Left ventricle myocardium superior (tissue), 1 donor: ENCODE data around the gene MEA1. TPM values are rescaled to one million over a fixed set of nuclear protein-coding genes. Genes with fewer than 3 reads are reported as not detected.

Experiments used
- ATAC-seq: fragments of 200-7000 bp; cut with Tn5 transposase; one replicate; pipeline ENCODE4 v1.9.1; 2020; ENCODE audit warnings: mild to moderate bottlenecking, moderate library complexity
- DNase-seq: peaks from one replicate; pipeline ENCODE4 v3.0.0-alpha.2; 2020
- intact Hi-C: fragments of 100-400 bp; cut with micrococcal nuclease; formaldehyde crosslinking; loops from one replicate; pipeline ENCODE4 v1.11.0; 2022
- long read RNA-seq: library from polyadenylated mRNA; unstranded; transcript quantifications from one replicate; pipeline ENCODE4 v2.0.0, GENCODE V29; 2021
- total RNA-seq: library from RNA; stranded (reverse); fragmentation: NEBNext Ultra II Directional; extraction: Animal tissue kit (Norgen Biotek cat#: 25700); gene quantifications from one replicate; pipeline ENCODE4 v1.2.1, GENCODE V29; 2021
- donor health status: DM: no; HTN: yes; CAD: no; lungs with severe emphysema.

The MEA1 gene
- total RNA-seq = 28.7 TPM
- long read RNA-seq, transcript MEA1-204 (4 exons, 1,004 nt) = major isoform, 36 of 42 reads
- long read RNA-seq, partial matches to known transcripts = 0 of 42 reads
- long read RNA-seq, other reads (novel, unspliced or antisense) = 0 of 42 reads

- ATAC-seq (peak; percentile 90), DNase-seq (peak; percentile 98)
- intact Hi-C loops = no loop called here
Measured at GRCh38 chr6:43013843-43014433, at the start of gene MEA1, which contains the start of gene KLHDC3. MEA1 (minus strand) TSS chr6:43013946; CDS start chr6:43013813, 133 bp downstream. KLHDC3 (plus strand) TSS chr6:43014249; CDS start chr6:43017193, 2,944 bp downstream.

GRCh38 chr6:43062818-43063217 is 49.1 kb upstream of the MEA1 start:
- intact Hi-C loops = no loop called here
- ATAC-seq (no peak), DNase-seq (no peak)

GRCh38 chr6:43061861-43062260 is 48.1 kb upstream of the MEA1 start:
- intact Hi-C loops = no loop called here
- no peak for ATAC-seq
- DNase-seq = no peak

- intact Hi-C loops = no loop called here
- DNase-seq = no peak
- no peak for ATAC-seq
Measured at GRCh38 chr6:43060755-43061633, 47.2 kb upstream of the MEA1 start.

GRCh38 chr6:43060034-43060754 is 46.4 kb upstream of the MEA1 start:
- ATAC-seq (peak; percentile 32), DNase-seq (no peak)
- intact Hi-C loops = no loop called here

- ATAC-seq = peak; percentile 97
- intact Hi-C loops = no loop called here
- DNase-seq = peak; percentile 97
Measured at GRCh38 chr6:43059168-43060033, 45.7 kb upstream of the MEA1 start, which contains the start of the genes KLC4 and MRPL2. KLC4 (plus strand) TSS chr6:43059631; CDS start chr6:43061336, 1,705 bp downstream. MRPL2 (minus strand) TSS chr6:43059434; CDS start chr6:43059381, 53 bp downstream.

DNA sequence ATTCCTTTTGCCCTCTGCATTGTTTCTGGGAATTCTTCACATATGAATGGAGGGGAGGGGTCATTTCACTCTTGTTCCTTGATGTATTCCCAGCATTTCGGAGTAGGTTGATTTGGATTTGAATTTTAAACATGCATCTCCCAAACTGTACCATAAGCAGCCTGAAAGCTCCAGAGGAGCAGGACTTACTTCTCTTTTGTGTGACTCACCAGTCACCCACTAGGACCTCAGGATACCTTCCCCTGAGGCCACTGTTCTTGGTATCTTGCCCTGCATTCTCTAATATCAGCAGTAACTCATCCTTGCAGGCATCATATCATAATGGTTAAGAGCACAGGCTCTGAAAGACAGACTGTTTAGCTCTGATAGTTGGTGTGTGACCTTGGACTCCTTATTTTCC is 44.8 kb upstream of the MEA1 start:
- intact Hi-C loops = no loop called here
- ATAC-seq = no peak
- no peak for DNase-seq

- intact Hi-C loops = no loop called here
- ATAC-seq (no peak), DNase-seq (no peak)
Measured at GRCh38 chr6:43055966-43056365, 42.2 kb upstream of the MEA1 start.

- intact Hi-C loops = no loop called here
- ATAC-seq = no peak
- DNase-seq = peak; percentile 39
Measured at GRCh38 chr6:43054206-43054943, 40.6 kb upstream of the MEA1 start.

- peak; percentile 95 for DNase-seq
- ATAC-seq = peak; percentile 95
- intact Hi-C loops = no loop called here
Measured at GRCh38 chr6:43053545-43054205, 39.9 kb upstream of the MEA1 start, which contains the start of gene CUL7. CUL7 (minus strand) TSS chr6:43053851; CDS start chr6:43052788, 1,063 bp downstream.

DNA sequence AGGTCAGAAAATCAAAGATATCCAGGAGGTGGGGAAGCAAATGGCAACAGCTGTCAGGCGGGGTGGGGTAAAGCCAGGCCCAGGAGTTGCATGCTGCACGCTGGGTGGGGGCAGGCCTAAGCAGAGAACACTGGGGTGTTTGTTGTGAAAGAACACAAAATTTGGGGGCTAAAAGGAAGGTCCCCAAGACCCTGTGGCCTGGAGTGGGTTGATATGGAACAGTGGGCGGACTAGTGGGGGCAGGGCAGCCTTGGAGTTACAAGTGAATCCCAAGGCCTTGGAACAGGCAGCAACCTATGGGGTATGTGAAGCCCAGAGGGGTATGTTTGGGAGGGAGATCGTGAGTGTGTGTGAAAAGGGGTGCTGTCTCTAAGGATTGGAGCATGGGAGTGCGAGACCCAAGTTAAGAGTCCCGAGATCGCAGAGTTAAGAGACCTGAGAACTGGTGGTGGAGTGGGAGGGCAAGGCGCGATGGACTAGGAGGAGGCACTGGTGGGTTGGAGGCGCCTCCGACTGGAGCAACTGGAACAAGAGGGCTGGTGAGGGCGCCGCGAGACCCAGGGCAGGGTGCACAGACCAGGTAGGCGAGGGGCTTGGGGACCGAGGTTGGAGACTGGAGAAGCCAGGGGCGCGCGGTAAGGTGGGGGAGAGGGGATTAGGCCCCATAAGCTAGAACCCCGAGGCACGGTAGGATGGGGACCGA is 39.2 kb upstream of the MEA1 start:
- DNase-seq (peak; percentile 35), ATAC-seq (peak; percentile 38)
- intact Hi-C loops = no loop called here

DNA sequence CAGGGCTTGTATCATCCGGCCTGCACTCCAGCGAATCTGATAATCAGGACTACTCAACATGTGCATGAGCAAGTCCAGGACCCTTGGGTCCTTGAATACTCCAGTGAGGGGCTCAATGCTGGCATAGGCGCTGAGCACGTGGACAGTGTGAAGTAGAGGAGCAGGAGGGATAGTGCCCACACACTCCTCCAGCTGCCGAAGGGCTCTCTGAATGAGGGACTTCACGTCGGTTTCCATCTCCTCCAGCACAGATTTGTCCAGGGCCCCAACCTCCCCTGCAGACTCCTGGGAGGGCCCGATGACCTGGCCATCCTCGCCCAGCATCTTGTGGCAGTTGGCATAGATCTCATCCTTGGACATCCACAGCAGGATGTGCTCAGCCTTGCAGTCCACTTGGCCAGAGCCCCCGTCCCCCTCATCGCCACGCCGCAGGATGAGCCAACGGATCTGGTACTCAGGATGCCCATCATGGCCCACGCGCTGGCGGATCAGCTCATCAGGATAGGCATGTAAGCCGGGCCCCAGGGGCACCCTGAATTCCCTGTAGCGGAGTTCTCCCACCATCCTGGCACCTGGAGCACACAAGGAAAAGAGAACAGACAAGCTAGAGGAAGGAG is 38.6 kb upstream of the MEA1 start:
- intact Hi-C loops = no loop called here
- no peak for ATAC-seq
- DNase-seq = peak; percentile 39

- ATAC-seq = no peak
- DNase-seq = no peak
- intact Hi-C loops = no loop called here
Measured at GRCh38 chr6:43050981-43051380, 37.2 kb upstream of the MEA1 start.

- intact Hi-C loops = no loop called here
- no peak for DNase-seq
- no peak for ATAC-seq
Measured at GRCh38 chr6:43047998-43048397, 34.3 kb upstream of the MEA1 start.

GRCh38 chr6:43045371-43045930 is 31.7 kb upstream of the MEA1 start:
- DNase-seq (no peak), ATAC-seq (no peak)
- intact Hi-C loops = no loop called here

- ATAC-seq = no peak
- intact Hi-C loops = no loop called here
- no peak for DNase-seq
Measured at GRCh38 chr6:43043310-43043709, 29.6 kb upstream of the MEA1 start.
